HCT116 (cell line): Measurements from ENCODE around the gene CLCA4. TPM values are rescaled to one million over a fixed set of nuclear protein-coding genes. Genes with fewer than 3 reads are reported as not detected.

ENCODE experiments used
- ATAC-seq: fragments of 200-7000 bp; cut with Tn5 transposase; 2 replicates; pipeline ENCODE4 v1.9.1; 2020; ENCODE audit warnings: mild to moderate bottlenecking, moderate library complexity
- BruUV-seq: library from RNA; stranded (reverse); fragments of 400-500 nt; replicated peaks from 2 replicates; lab custom pipeline; 2021; lab: Mats Ljungman, UMichigan
- CTCF ChIA-PET: fragments of 300-600 bp; sonication (Branson Sonifier 250); formaldehyde crosslinking; loops from one replicate; lab custom pipeline; 2021; ENCODE audit warnings: antibody characterized with exemption; lab: Charles Lee
- POLR2A ChIA-PET: fragments of 300-600, 350-600 bp; sonication (Branson Sonifier 250); formaldehyde crosslinking; loops from one replicate; lab custom pipeline; 2021; ENCODE audit warnings: antibody characterized with exemption; lab: Charles Lee
- RAD21 ChIA-PET, 2 experiments: fragments of 300-600 bp; sonication (Branson Sonifier 250); formaldehyde crosslinking; loops; one replicate each; lab custom pipeline; 2023; ENCODE audit warnings: low total read pairs in 2 of 2; ENCODE audit not compliant: uncharacterized antibody in 2 of 2, unreplicated experiment in 2 of 2, low non-redundant PET in 1 of 2; lab: Charles Lee
- DNase-seq: peaks from one replicate; pipeline ENCODE4 v3.0.0-alpha.2; 2010; ENCODE audit warnings: low read depth, low spot score
- H2AFZ ChIP-seq: fragments of 200-600 bp; shearing (Covaris generic), sonication (generic); 2 replicates; pipeline ENCODE4 v1.6.1; 2017; ENCODE audit warnings: low read depth, mixed run types, mixed read lengths, antibody characterized with exemption, low read length; ENCODE audit not compliant: poor library complexity, severe bottlenecking
- H3K27ac ChIP-seq: 2 replicates; pipeline ENCODE4 v1.5.1; 2012; ENCODE audit warnings: low read depth, low read length
- H3K27me3 ChIP-seq: fragments of 200-600 bp; sonication (generic); 2 replicates; pipeline ENCODE4 v1.6.1; 2016; ENCODE audit warnings: mixed run types, low read length, mixed read lengths; ENCODE audit not compliant: insufficient read depth
- H3K36me3 ChIP-seq, 2 experiments: fragments of 200-500 bp in 1 of 2; fragments of 200-600 bp in 1 of 2; sonication (Bioruptor generic) in 1 of 2; sonication (generic) in 1 of 2; 2 replicates each; pipeline versions ENCODE4 v1.5.1 to v1.6.1; 2014 to 2016; ENCODE audit warnings: low read length in 2 of 2, inconsistent platforms in 1 of 2, mixed read lengths in 1 of 2, mixed run types in 1 of 2; ENCODE audit not compliant: insufficient read depth in 2 of 2, control insufficient read depth in 1 of 2
- H3K4me1 ChIP-seq, 2 experiments: fragments of 200-600 bp in 1 of 2; sonication (generic) in 1 of 2; 2 replicates each; pipeline versions ENCODE4 v1.5.1 to v1.6.1; 2012 to 2017; ENCODE audit warnings: low read length in 2 of 2, inconsistent platforms in 1 of 2, mild to moderate bottlenecking in 1 of 2, mixed read lengths in 1 of 2, mixed run types in 1 of 2, moderate library complexity in 1 of 2; ENCODE audit not compliant: insufficient read depth in 2 of 2, control insufficient read depth in 1 of 2
- H3K4me2 ChIP-seq: fragments of 200-600 bp; sonication (generic); 2 replicates; pipeline ENCODE4 v1.6.1; 2017; ENCODE audit warnings: mixed run types, low read length, mixed read lengths
- H3K4me3 ChIP-seq, 2 experiments: fragments of 200-600 bp in 1 of 2; sonication (generic) in 1 of 2; replicated peaks in 1 of 2; 2 replicates each; pipeline ENCODE4 v1.5.1; 2011 to 2016; ENCODE audit warnings: low read length in 2 of 2, control low read depth in 1 of 2, low read depth in 1 of 2, mild to moderate bottlenecking in 1 of 2, mixed read lengths in 1 of 2, mixed run types in 1 of 2
- H3K79me2 ChIP-seq: fragments of 200-600 bp; sonication (generic); 2 replicates; pipeline ENCODE4 v1.6.1; 2017; ENCODE audit warnings: mild to moderate bottlenecking, mixed run types, low read length, moderate library complexity, mixed read lengths; ENCODE audit not compliant: insufficient read depth
- H3K9ac ChIP-seq: fragments of 200-600 bp; sonication (generic); 2 replicates; pipeline ENCODE4 v1.6.1; 2016; ENCODE audit warnings: low read length, mixed read lengths
- H3K9me2 ChIP-seq: fragments of 200-600 bp; sonication (generic), shearing (Covaris generic); 2 replicates; pipeline ENCODE4 v1.6.1; 2017; ENCODE audit warnings: mixed run types, mild to moderate bottlenecking, moderate library complexity; ENCODE audit not compliant: insufficient read depth
- H3K9me3 ChIP-seq, 2 experiments: fragments of 200-500 bp in 1 of 2; fragments of 200-600 bp in 1 of 2; sonication (Bioruptor generic) in 1 of 2; sonication (generic) in 1 of 2; 2 replicates each; pipeline ENCODE4 v1.6.1; 2014 to 2017; ENCODE audit warnings: low read length in 2 of 2, mixed read lengths in 2 of 2, inconsistent platforms in 1 of 2, low read depth in 1 of 2, mild to moderate bottlenecking in 1 of 2, mixed run types in 1 of 2, moderate library complexity in 1 of 2; ENCODE audit not compliant: control insufficient read depth in 1 of 2, insufficient read depth in 1 of 2
- H4K20me1 ChIP-seq: fragments of 200-600 bp; sonication (generic), shearing (Covaris generic); 2 replicates; pipeline ENCODE4 v1.6.1; 2017; ENCODE audit warnings: mixed run types, mild to moderate bottlenecking, moderate library complexity; ENCODE audit not compliant: insufficient read depth
- CEBPB ChIP-seq: IDR thresholded peaks from 2 replicates; pipeline ENCODE4 v1.6.1; 2012; ENCODE audit warnings: low read depth
- EGR1 ChIP-seq: IDR thresholded peaks from 2 replicates; pipeline ENCODE4 v1.6.1; 2012; ENCODE audit warnings: low read depth
- JUND ChIP-seq: IDR thresholded peaks from 2 replicates; pipeline ENCODE4 v1.6.1; 2012
- POLR2A ChIP-seq: IDR thresholded peaks from 2 replicates; pipeline ENCODE4 v1.7.0; 2011; ENCODE audit warnings: borderline replicate concordance; ENCODE audit not compliant: insufficient read depth, insufficient read length; ENCODE audit errors: extremely low read depth
- POLR2AphosphoS5 ChIP-seq: IDR thresholded peaks from 2 replicates; pipeline ENCODE4 v1.6.1; 2011; ENCODE audit warnings: mild to moderate bottlenecking, low read depth, low read length, moderate library complexity
- RAD21 ChIP-seq: IDR thresholded peaks from 2 replicates; pipeline ENCODE4 v1.6.1; 2012; ENCODE audit warnings: low read depth, mild to moderate bottlenecking
- REST ChIP-seq: IDR thresholded peaks from 2 replicates; pipeline ENCODE4 v1.6.1; 2012; ENCODE audit warnings: low read depth
- SIN3A ChIP-seq: IDR thresholded peaks from 2 replicates; pipeline ENCODE4 v1.6.1; 2012; ENCODE audit warnings: low read depth
- SP1 ChIP-seq: IDR thresholded peaks from 2 replicates; pipeline ENCODE4 v1.6.1; 2012; ENCODE audit warnings: low read depth
- SRF ChIP-seq: IDR thresholded peaks from 2 replicates; pipeline ENCODE4 v1.6.1; 2012; ENCODE audit warnings: low read depth
- intact Hi-C: fragments of 100-400 bp; cut with micrococcal nuclease; formaldehyde crosslinking; loops from 2 replicates; pipeline ENCODE4 v1.10.0; 2022
- total RNA-seq: library from RNA; stranded (reverse); gene quantifications from one replicate; pipeline ENCODE4 v1.2.1, GENCODE V29; 2021; ENCODE audit not compliant: unreplicated experiment

The CLCA4 gene
- total RNA-seq, 1 experiment from 2014 or later: not detected

DNA sequence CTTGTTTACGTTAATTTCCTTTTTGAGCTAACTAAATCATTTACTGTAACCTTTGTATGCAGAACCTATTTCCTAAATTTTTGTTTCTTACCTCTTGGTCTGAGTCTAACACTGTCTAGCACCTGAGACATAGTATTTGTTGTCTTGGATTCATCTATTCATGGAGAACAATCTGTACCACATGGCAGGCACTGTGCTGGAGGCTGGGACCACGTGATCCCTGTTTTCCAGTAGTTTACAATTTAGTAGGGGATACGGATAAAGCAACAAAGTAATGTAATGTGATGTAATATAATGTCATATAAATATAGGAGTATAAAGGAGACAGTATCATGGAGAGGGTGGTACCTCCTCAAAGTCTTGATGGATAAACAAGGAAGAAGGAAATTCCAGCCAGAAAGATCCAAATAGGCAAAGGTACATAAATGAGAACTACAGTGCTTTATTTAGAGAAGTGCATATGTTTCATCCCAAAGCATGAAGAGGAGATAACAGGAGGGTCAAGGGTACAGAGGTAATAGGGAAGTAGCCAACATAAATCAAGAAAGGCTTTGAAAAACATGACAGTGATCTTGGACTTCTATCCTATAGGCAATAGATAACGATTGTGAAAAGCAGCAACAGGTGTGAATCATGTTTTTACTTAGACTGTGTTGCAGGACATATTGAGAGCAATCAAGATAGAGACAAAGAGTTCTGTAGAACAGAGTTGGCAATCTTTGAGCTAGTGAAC is 25.9 kb upstream of the CLCA4 start (continued):
- TF ChIP-seq POLR2AphosphoS5 (no peak), SRF (no peak)

DNA sequence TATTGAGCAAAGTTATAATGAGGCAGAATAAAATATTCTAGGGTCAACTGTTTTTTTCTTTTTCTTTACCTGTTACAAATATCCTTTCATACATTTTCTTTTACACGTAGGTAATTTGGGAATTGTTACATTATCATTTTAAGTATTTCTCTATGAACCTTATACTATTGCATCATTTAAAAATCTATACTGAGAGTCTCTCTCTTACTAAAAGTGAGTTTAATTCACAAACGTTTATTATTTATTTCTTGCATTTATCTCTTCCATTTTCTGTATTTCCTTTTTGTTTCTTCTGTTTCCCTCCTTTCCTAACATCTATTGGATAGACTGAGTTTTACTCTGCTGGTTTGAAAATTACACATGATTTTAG is 25.4 kb upstream of the CLCA4 start:
- DNase-seq: no peak
- no peaks in the 10 kb centered on the region for H4K20me1 ChIP-seq
- H3K4me2 ChIP-seq: no peak overlapping the region
- POLR2A ChIA-PET: no interaction called here
- no peaks in the 10 kb centered on the region for H3K9me3 ChIP-seq
- TF ChIP-seq POLR2A (no peak), CEBPB (no peak), EGR1 (no peak), SIN3A (no peak), POLR2AphosphoS5 (no peak), REST (no peak), JUND (no peak), RAD21 (no peak), SP1 (no peak), SRF (no peak)
- no peaks in the 10 kb centered on the region for H3K27me3 ChIP-seq
- peaks cover 0 to 13% of the 10 kb centered on the region in 2 experiments; a peak in 2 of 4 replicates for H3K4me1 ChIP-seq
- H3K9ac ChIP-seq: no peak overlapping the region
- BruUV-seq: no TSS peak
- no peaks in the 10 kb centered on the region for H3K9me2 ChIP-seq
- RAD21 ChIA-PET: no interaction called here
- no peak for ATAC-seq
- no peak overlapping the region for H2AFZ ChIP-seq
- CTCF ChIA-PET: no interaction called here
- no peaks in the 10 kb centered on the region for H3K79me2 ChIP-seq
- H3K36me3 ChIP-seq: no peaks in the 10 kb centered on the region
- intact Hi-C loops: no loop called here
- H3K4me3 ChIP-seq: no peak overlapping the region
- no peak overlapping the region for H3K27ac ChIP-seq
